Neural cell (in vitro differentiated cells): ENCODE data around the gene CRTC1. TPM values are rescaled to one million over a fixed set of nuclear protein-coding genes. Genes with fewer than 3 reads are reported as not detected.

Experiments
- H2AFZ ChIP-seq: fragments of 200-600, 300-800 bp; sonication (generic), shearing (Covaris generic); 2 replicates; pipeline ENCODE4 v1.6.0; 2014; ENCODE audit warnings: low read depth, mild to moderate bottlenecking, antibody characterized with exemption, low read length, moderate library complexity
- H3F3A ChIP-seq: fragments of 200-600 bp; shearing (Covaris generic); 2 replicates; pipeline ENCODE4 v1.6.1; 2016; ENCODE audit warnings: mild to moderate bottlenecking, moderate library complexity, mixed read lengths, antibody characterized with exemption, low read length; ENCODE audit not compliant: insufficient read depth, poor library complexity, severe bottlenecking
- H3K27ac ChIP-seq: fragments of 200-600, 300-800 bp; sonication (generic), shearing (Covaris generic); 2 replicates; pipeline ENCODE4 v1.5.1; 2014; ENCODE audit warnings: mild to moderate bottlenecking, low read length, moderate library complexity
- H3K27me3 ChIP-seq: fragments of 300-800, 200-600 bp; sonication (generic), shearing (Covaris generic); 2 replicates; pipeline ENCODE4 v1.6.0; 2014; ENCODE audit warnings: mild to moderate bottlenecking, low read depth, low read length, moderate library complexity; ENCODE audit not compliant: insufficient read depth
- H3K36me3 ChIP-seq: fragments of 300-800, 200-600 bp; sonication (generic), shearing (Covaris generic); 2 replicates; pipeline ENCODE4 v1.5.1; 2014; ENCODE audit warnings: mild to moderate bottlenecking, antibody characterized with exemption, low read length, moderate library complexity; ENCODE audit not compliant: insufficient read depth
- H3K4me2 ChIP-seq: fragments of 300-800, 200-600 bp; sonication (generic), shearing (Covaris generic); 2 replicates; pipeline ENCODE4 v1.6.0; 2014; ENCODE audit warnings: mild to moderate bottlenecking, low read length
- H3K4me3 ChIP-seq: fragments of 300-800, 200-600 bp; sonication (generic), shearing (Covaris generic); 2 replicates; pipeline ENCODE4 v1.5.1; 2014; ENCODE audit warnings: mild to moderate bottlenecking, low read length, moderate library complexity
- H3K79me2 ChIP-seq: fragments of 200-600 bp; shearing (Covaris generic); replicated peaks from 2 replicates; pipeline ENCODE4 v1.6.0; 2014; ENCODE audit warnings: mild to moderate bottlenecking, low read length, moderate library complexity; ENCODE audit not compliant: insufficient read depth
- H3K9ac ChIP-seq: fragments of 300-800, 200-600 bp; sonication (generic), shearing (Covaris generic); 2 replicates; pipeline ENCODE4 v1.6.1; 2016; ENCODE audit warnings: mild to moderate bottlenecking, low read length, mixed read lengths
- H3K9me2 ChIP-seq: fragments of 200-600 bp; shearing (Covaris generic); 2 replicates; pipeline ENCODE4 v1.6.1; 2016; ENCODE audit warnings: mild to moderate bottlenecking, low read length, mixed read lengths; ENCODE audit not compliant: insufficient read depth
- H3K9me3 ChIP-seq: fragments of 200-600, 300-800 bp; sonication (generic), shearing (Covaris generic); 2 replicates; pipeline ENCODE4 v1.6.1; 2016; ENCODE audit warnings: mild to moderate bottlenecking, mixed run types, low read length, moderate library complexity, mixed read lengths
- H4K20me1 ChIP-seq: fragments of 200-600 bp; shearing (Covaris generic); 2 replicates; pipeline ENCODE4 v1.6.1; 2016; ENCODE audit warnings: mild to moderate bottlenecking, mixed run types; ENCODE audit not compliant: insufficient read depth
- CTCF ChIP-seq: fragments of 450-650 bp; IDR thresholded peaks from 2 replicates; pipeline ENCODE4 v1.5.1; 2014; ENCODE audit warnings: antibody characterized with exemption, mild to moderate bottlenecking, moderate library complexity; ENCODE audit not compliant: poor library complexity, severe bottlenecking
- EP300 ChIP-seq: fragments of 450-650 bp; conservative IDR thresholded peaks from 2 replicates; pipeline ENCODE4 v1.6.1; 2014; ENCODE audit warnings: antibody characterized with exemption, mild to moderate bottlenecking, moderate library complexity; ENCODE audit not compliant: poor library complexity, severe bottlenecking
- EZH2 ChIP-seq: fragments of 200-600, 300-800 bp; shearing (Covaris generic), sonication (generic); IDR thresholded peaks from 2 replicates; pipeline ENCODE4 v1.6.1; 2014; ENCODE audit warnings: antibody characterized with exemption, low read length, borderline replicate concordance, mild to moderate bottlenecking; ENCODE audit not compliant: insufficient read depth, poor library complexity, severe bottlenecking
- MXI1 ChIP-seq: fragments of 450-650 bp; conservative IDR thresholded peaks from 2 replicates; pipeline ENCODE4 v1.6.1; 2014; ENCODE audit warnings: antibody characterized with exemption, mild to moderate bottlenecking; ENCODE audit not compliant: poor library complexity, severe bottlenecking
- POLR2AphosphoS5 ChIP-seq: IDR thresholded peaks from 2 replicates; pipeline ENCODE4 v1.6.1; 2012
- REST ChIP-seq: IDR thresholded peaks from 2 replicates; pipeline ENCODE4 v1.6.1; 2012; ENCODE audit warnings: borderline replicate concordance
- SMC3 ChIP-seq: fragments of 450-650 bp; conservative IDR thresholded peaks from 2 replicates; pipeline ENCODE4 v1.6.1; 2014; ENCODE audit warnings: antibody characterized with exemption, mild to moderate bottlenecking, moderate library complexity; ENCODE audit not compliant: poor library complexity
- TAF1 ChIP-seq: IDR thresholded peaks from 2 replicates; pipeline ENCODE4 v1.6.1; 2012; ENCODE audit warnings: low read depth
- polyA plus RNA-seq: library from polyadenylated mRNA; depleted of rRNA; stranded (reverse); fragments of >200 nt; gene quantifications from 2 replicates; pipeline ENCODE4 v1.2.3, GENCODE V29; 2014

CRTC1 gene
- polyA plus RNA-seq, 1 donor from 2014 or later = 10.4 TPM

GRCh38 chr19:18666784-18667183 is 16.7 kb upstream of the CRTC1 start:
- no peak for TF ChIP-seq POLR2AphosphoS5
- TF ChIP-seq EZH2 = no peak
- no peak for TF ChIP-seq MXI1
- TF ChIP-seq SMC3 = no peak
- TF ChIP-seq CTCF = no peak
- no peak for TF ChIP-seq EP300
- TF ChIP-seq TAF1 = no peak
- no peaks in the 10 kb centered on the region for H3K36me3 ChIP-seq
- H3K9me3 ChIP-seq = no peaks in the 10 kb centered on the region
- no peaks in the 10 kb centered on the region for H3F3A ChIP-seq
- no peak overlapping the region for H2AFZ ChIP-seq
- H3K27me3 ChIP-seq = no peaks in the 10 kb centered on the region
- no peaks in the 10 kb centered on the region for H4K20me1 ChIP-seq
- no peaks in the 10 kb centered on the region for H3K9me2 ChIP-seq
- no peaks in the 10 kb centered on the region for H3K79me2 ChIP-seq
- H3K9ac ChIP-seq = no peak overlapping the region
- H3K4me2 ChIP-seq = no peak overlapping the region
- no peak overlapping the region for H3K4me3 ChIP-seq
- no peak overlapping the region for H3K27ac ChIP-seq

GRCh38 chr19:18667531-18668251 is 15.8 kb upstream of the CRTC1 start:
- TF ChIP-seq SMC3 (no peak), REST (no peak), TAF1 (no peak), POLR2AphosphoS5 (no peak), EP300 (no peak), CTCF (no peak), EZH2 (no peak)
- H3K27ac ChIP-seq = no peak overlapping the region
- no peaks in the 10 kb centered on the region for H3K9me3 ChIP-seq
- no peaks in the 10 kb centered on the region for H3K27me3 ChIP-seq
- H2AFZ ChIP-seq = no peak overlapping the region
- H3F3A ChIP-seq = no peaks in the 10 kb centered on the region
- no peaks in the 10 kb centered on the region for H3K9me2 ChIP-seq
- no peak overlapping the region for H3K4me3 ChIP-seq
- H3K36me3 ChIP-seq = no peaks in the 10 kb centered on the region
- no peak overlapping the region for H3K9ac ChIP-seq
- H4K20me1 ChIP-seq = no peaks in the 10 kb centered on the region
- no peaks in the 10 kb centered on the region for H3K79me2 ChIP-seq
- no peak overlapping the region for H3K4me2 ChIP-seq
